ENCODE measurements around the gene ABTB1.

Gene ABTB1

DNA sequence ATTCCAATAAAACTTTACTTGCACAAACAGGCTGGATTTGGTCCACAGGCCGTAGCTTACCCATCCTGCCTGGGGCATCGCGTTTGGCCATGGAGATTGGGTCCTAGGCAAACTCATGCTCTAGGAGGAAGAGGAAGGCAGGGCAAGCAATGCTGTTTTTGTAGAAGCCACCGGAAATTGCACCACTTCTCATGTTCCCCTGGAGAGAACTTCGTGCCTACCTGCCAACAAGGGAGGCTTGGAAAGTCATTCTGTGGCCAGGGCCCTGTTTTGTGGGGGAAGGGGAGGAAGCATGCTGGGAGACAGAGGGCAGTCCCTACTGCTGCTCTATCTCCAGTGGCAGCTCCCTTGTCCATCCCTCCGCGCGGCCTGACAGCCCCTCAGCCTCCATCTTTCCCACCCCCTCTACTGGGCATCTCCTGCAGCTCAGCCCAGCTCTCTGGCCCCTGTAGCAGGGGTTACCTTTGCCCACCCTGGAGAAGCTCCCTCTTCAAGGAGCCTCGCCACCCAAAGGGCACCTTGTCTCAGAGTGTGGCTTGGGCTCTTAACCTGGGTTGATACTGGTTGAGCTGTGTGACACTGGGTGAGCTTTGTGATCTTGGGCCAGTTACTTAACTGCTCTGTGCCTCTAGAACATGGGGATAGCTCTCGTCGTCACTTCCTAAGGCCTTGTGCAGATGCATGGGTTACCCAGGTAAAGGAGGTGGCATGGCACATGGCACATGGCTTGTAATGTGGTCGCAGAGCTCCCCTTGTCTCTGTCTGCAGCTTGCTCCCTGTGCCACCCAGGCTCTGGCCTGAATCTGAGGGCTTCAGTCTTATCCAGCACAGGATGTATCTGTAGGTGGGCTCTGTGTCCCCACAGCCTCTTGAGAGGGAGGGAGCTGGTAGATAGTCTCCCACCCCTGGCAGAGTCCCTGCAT, 6.1 kb downstream of the ABTB1 start:
- Histone ChIP-seq H3K4me3 (ENCODE audit: low read depth, low read length) (no peak overlapping the region), H3K27ac (ENCODE audit: extremely low read depth, low read depth, low read length) (no peak overlapping the region), H3K4me1 (ENCODE audit: control insufficient read depth, insufficient read depth, low read length) (no peaks in the 10 kb centered on the region), H3K36me3 (ENCODE audit: control insufficient read depth in 2 of 2, insufficient read depth in 1 of 2, low read length in 2 of 2) (peaks cover 0 to 18% of the 10 kb centered on the region in 2 experiments; a peak in 1 of 3 replicates), H3K9me3 (ENCODE audit: control insufficient read depth, insufficient read depth, low read depth, low read length) (no peaks in the 10 kb centered on the region)
- ChIA-PET CTCF (no interaction called here), POLR2A (no interaction called here)
- TF ChIP-seq KLF10 (tag by site-specific recombination; IDR thresholded peaks at IDR 0.05) (no peak), MYNN (tag by site-specific recombination; IDR thresholded peaks at IDR 0.05; ENCODE audit: borderline replicate concordance) (no peak), ZNF560 (tag by site-specific recombination; IDR thresholded peaks at IDR 0.05; ENCODE audit: borderline replicate concordance) (no peak), ZNF2 (tag by site-specific recombination; IDR thresholded peaks at IDR 0.05) (no peak), ZNF501 (tag by site-specific recombination; IDR thresholded peaks at IDR 0.05) (no peak), ZNF302 (tag by site-specific recombination; IDR thresholded peaks at IDR 0.05; ENCODE audit: low read depth) (no peak), ZNF138 (tag by site-specific recombination; IDR thresholded peaks at IDR 0.05; ENCODE audit: borderline replicate concordance) (no peak), ZNF558 (tag by site-specific recombination; IDR thresholded peaks at IDR 0.05) (no peak), ZNF76 (tag by site-specific recombination; IDR thresholded peaks at IDR 0.05; ENCODE audit: borderline replicate concordance, low read depth) (no peak), ZFHX2 (tag by site-specific recombination; conservative IDR thresholded peaks at IDR 0.05) (no peak), ZBTB1 (tag by site-specific recombination; IDR thresholded peaks at IDR 0.05) (no peak), ZNF473 (tag by site-specific recombination; IDR thresholded peaks at IDR 0.05) (no peak), ZNF664 (tag by site-specific recombination; IDR thresholded peaks at IDR 0.05) (no peak), TCF7L2 (IDR thresholded peaks at IDR 0.05; ENCODE audit: borderline replicate concordance, low read depth, low read length) (no peak), ZNF544 (tag by site-specific recombination; IDR thresholded peaks at IDR 0.05) (no peak)
- TF ChIP-seq, protein P1, sequence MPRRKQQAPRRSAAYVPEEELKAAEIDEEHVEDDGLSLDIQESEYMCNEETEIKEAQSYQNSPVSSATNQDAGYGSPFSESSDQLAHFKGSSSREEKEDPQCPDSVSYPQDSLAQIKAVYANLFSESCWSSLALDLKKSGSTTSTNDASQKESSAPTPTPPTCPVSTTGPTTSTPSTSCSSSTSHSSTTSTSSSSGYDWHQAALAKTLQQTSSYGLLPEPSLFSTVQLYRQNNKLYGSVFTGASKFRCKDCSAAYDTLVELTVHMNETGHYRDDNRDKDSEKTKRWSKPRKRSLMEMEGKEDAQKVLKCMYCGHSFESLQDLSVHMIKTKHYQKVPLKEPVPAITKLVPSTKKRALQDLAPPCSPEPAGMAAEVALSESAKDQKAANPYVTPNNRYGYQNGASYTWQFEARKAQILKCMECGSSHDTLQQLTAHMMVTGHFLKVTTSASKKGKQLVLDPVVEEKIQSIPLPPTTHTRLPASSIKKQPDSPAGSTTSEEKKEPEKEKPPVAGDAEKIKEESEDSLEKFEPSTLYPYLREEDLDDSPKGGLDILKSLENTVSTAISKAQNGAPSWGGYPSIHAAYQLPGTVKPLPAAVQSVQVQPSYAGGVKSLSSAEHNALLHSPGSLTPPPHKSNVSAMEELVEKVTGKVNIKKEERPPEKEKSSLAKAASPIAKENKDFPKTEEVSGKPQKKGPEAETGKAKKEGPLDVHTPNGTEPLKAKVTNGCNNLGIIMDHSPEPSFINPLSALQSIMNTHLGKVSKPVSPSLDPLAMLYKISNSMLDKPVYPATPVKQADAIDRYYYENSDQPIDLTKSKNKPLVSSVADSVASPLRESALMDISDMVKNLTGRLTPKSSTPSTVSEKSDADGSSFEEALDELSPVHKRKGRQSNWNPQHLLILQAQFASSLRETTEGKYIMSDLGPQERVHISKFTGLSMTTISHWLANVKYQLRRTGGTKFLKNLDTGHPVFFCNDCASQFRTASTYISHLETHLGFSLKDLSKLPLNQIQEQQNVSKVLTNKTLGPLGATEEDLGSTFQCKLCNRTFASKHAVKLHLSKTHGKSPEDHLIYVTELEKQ (tag by site-specific recombination; IDR thresholded peaks at IDR 0.05; ENCODE audit: borderline replicate concordance): no peak
- TF ChIP-seq, protein P2, sequence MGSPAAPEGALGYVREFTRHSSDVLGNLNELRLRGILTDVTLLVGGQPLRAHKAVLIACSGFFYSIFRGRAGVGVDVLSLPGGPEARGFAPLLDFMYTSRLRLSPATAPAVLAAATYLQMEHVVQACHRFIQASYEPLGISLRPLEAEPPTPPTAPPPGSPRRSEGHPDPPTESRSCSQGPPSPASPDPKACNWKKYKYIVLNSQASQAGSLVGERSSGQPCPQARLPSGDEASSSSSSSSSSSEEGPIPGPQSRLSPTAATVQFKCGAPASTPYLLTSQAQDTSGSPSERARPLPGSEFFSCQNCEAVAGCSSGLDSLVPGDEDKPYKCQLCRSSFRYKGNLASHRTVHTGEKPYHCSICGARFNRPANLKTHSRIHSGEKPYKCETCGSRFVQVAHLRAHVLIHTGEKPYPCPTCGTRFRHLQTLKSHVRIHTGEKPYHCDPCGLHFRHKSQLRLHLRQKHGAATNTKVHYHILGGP (tag by site-specific recombination; IDR thresholded peaks at IDR 0.05): no peak

DNA sequence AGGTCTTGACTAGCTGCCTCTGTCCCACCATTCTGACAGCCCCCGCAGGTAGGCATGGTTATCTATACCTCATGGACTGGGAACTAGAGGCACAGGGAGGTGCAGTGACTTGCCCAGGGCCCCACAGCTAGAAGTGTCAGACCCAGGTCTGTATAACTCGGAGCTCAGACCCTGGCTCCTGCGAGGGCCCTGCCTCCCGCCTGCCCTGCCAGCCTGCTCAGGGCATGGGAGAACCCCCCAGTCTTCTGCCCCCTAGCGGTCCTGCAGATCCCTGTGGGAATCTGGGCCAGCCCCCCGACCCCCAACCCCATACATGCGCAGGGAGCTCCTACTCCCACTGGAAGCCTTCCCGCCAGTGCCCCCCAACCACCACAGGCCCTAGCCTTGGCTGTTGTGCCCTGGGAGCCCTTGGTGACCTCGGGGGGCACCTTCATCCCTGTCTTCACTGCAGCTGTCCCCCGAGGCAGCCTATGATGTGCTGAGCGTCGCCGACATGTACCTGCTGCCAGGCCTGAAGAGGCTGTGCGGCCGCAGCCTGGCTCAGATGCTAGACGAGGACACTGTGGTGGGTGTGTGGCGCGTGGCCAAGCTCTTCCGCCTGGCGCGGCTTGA, 6.9 kb downstream of the ABTB1 start:
- no peak overlapping the region for H3K27ac ChIP-seq (ENCODE audit: extremely low read depth, low read depth, low read length)
- no peaks in the 10 kb centered on the region for H3K9me3 ChIP-seq (ENCODE audit: control insufficient read depth, insufficient read depth, low read depth, low read length)
- CTCF ChIA-PET: interaction anchor here (0.7 kb wide), 1 partner anchor 27 kb away, joined by 3 read pairs; no protein-coding TSS in a partner anchor
- H3K4me3 ChIP-seq (ENCODE audit: low read depth, low read length): no peak overlapping the region
- POLR2A ChIA-PET: interaction anchor here (0.6 kb wide), 1 partner anchor 965 kb away, joined by 3 read pairs; no protein-coding TSS in a partner anchor
- H3K4me1 ChIP-seq (ENCODE audit: control insufficient read depth, insufficient read depth, low read length): no peaks in the 10 kb centered on the region
- H3K36me3 ChIP-seq (ENCODE audit: control insufficient read depth in 2 of 2, insufficient read depth in 1 of 2, low read length in 2 of 2): peaks cover 0 to 18% of the 10 kb centered on the region in 2 experiments; a peak in 1 of 3 replicates
- TF ChIP-seq BCL11A (tag by site-specific recombination; IDR thresholded peaks at IDR 0.05; ENCODE audit: low read depth) (no peak), RBAK (tag by site-specific recombination; IDR thresholded peaks at IDR 0.05) (no peak), ZNF624 (tag by site-specific recombination; IDR thresholded peaks at IDR 0.05) (no peak)

Measured in HEK293 (cell line).